Cardiac muscle cell (in vitro differentiated cells and primary cell): ENCODE results near the gene ZMAT5. TPM values are rescaled to one million over a fixed set of nuclear protein-coding genes. Genes with fewer than 3 reads are reported as not detected.

ENCODE experiments used
- DNase-seq, 2 donors: peaks; one replicate each; pipeline versions ENCODE4 v3.0.0 to v3.0.0-alpha.2; 2010 to 2017; ENCODE audit warnings: low read depth in 1 of 2, low spot score in 1 of 2
- H3K27ac ChIP-seq: fragments of 200-600 bp; sonication (generic); 2 replicates; pipeline ENCODE4 v1.5.1; 2016
- H3K27me3 ChIP-seq: fragments of 200-600 bp; sonication (generic); 2 replicates; pipeline ENCODE4 v1.6.0; 2016; ENCODE audit warnings: control low read depth
- H3K36me3 ChIP-seq: fragments of 200-600 bp; sonication (generic); 2 replicates; pipeline ENCODE4 v1.5.1; 2016; ENCODE audit warnings: control low read depth
- H3K4me1 ChIP-seq: fragments of 200-600 bp; sonication (generic); 2 replicates; pipeline ENCODE4 v1.8.1; 2017; ENCODE audit warnings: low read depth, mild to moderate bottlenecking, mixed run types
- H3K4me3 ChIP-seq: fragments of 200-600 bp; sonication (generic); 2 replicates; pipeline ENCODE4 v1.5.1; 2016; ENCODE audit warnings: mild to moderate bottlenecking
- H3K9me3 ChIP-seq: fragments of 200-600 bp; sonication (generic); 2 replicates; pipeline ENCODE4 v1.5.1; 2017; ENCODE audit warnings: low read depth, mild to moderate bottlenecking, control low read depth
- polyA plus RNA-seq: library from polyadenylated mRNA; unstranded; fragments of >200 nt; fragmentation: Nextera tagmentation; extraction: Ambion mirVana; gene quantifications from 2 replicates; pipeline ENCODE4 v1.2.1, GENCODE V29; 2016
- total RNA-seq: library from RNA; depleted of rRNA; stranded (reverse); fragments of >200 nt; gene quantifications from 2 replicates; pipeline ENCODE4 v1.2.3, GENCODE V29; 2016
- TF ChIP-seq, protein P1 (sequence below): IDR thresholded peaks from 2 replicates; pipeline ENCODE4 v1.5.1; 2012; ENCODE audit warnings: low read depth, mild to moderate bottlenecking, low read length

Gene ZMAT5
- total and polyA plus RNA-seq, 2 experiments from 2014 or later: 40.5 to 76.1 TPM

DNA sequence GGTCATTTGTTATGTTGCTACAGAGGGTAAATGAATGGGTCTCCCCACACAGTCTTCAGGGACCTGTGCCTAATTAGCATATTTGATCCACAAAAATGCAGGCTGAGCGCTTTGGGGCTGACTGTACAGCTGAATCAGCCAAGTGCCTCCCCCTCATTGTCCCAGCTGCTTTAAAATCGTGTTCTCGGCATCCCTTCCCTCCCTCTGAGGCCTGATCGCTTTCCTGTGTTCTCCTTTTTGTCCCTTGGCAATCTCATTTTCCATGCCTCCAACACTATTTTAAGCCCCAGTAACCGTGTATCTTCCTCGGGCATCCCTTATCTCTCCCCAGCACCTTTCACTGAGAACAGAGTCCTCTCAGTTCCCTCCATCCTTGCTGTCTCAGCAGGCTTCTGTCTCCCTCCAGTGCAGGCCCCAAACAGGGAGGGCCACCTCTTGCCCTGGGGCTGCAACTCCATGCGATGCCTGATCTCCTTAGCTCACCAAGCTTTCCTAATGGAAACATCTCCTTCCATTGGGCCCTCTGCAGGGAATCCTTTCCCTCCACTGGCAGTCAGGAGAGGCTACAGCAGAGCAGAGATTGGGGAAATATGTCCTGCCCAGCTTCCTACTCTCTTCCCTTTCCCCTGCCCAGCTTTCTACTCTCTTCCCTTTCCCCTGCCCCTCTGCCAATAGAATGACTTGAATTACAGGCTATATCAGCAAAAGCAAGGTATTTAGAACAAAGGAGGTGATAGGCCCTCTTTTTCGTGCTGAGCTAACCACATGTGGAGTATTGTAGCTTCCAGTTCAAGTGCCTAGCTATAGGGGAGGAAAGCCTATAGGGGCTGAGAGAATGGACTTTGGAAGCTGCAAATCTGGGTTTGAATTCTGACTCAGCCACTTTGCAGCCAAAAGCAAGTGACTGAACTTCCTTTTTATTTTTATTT lies 14.2 kb upstream of the ZMAT5 start:
- Histone ChIP-seq H3K9me3 (no peaks in the 10 kb centered on the region), H3K27ac (no peak overlapping the region)

DNA sequence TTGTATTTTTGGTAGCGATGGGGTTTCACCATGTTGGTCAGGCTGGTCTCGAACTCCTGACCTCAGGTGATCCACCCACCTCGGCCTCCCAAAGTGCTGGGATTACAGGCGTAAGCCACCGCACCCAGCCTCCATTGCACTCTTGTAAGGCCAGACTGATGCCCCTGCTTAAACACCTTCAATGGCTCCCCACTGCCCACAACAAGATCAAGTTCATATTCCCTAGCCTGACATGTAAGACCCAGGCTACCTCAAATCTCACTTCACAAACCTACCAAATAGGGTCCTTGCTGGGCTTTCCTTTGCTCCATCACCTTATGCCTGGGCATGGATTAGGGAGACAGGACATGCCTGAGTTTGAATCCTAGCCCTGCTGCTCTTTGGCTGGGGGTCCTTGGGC lies 13.4 kb upstream of the ZMAT5 start:
- DNase-seq: no peak
- Histone ChIP-seq H3K4me1 (peaks cover 3% of the 10 kb centered on the region), H3K27ac (no peak overlapping the region), H3K9me3 (no peaks in the 10 kb centered on the region), H3K36me3 (no peaks in the 10 kb centered on the region), H3K27me3 (no peaks in the 10 kb centered on the region), H3K4me3 (no peak overlapping the region)
- TF ChIP-seq, protein P1, sequence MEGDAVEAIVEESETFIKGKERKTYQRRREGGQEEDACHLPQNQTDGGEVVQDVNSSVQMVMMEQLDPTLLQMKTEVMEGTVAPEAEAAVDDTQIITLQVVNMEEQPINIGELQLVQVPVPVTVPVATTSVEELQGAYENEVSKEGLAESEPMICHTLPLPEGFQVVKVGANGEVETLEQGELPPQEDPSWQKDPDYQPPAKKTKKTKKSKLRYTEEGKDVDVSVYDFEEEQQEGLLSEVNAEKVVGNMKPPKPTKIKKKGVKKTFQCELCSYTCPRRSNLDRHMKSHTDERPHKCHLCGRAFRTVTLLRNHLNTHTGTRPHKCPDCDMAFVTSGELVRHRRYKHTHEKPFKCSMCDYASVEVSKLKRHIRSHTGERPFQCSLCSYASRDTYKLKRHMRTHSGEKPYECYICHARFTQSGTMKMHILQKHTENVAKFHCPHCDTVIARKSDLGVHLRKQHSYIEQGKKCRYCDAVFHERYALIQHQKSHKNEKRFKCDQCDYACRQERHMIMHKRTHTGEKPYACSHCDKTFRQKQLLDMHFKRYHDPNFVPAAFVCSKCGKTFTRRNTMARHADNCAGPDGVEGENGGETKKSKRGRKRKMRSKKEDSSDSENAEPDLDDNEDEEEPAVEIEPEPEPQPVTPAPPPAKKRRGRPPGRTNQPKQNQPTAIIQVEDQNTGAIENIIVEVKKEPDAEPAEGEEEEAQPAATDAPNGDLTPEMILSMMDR: no peak

More for the DNA sequence above, 14.2 kb upstream of the ZMAT5 start:
- H3K4me1 ChIP-seq: peaks cover 3% of the 10 kb centered on the region
- no peak overlapping the region for H3K4me3 ChIP-seq
- peak in 1 of 2 donors; percentile 83 for DNase-seq
- H3K36me3 ChIP-seq: no peaks in the 10 kb centered on the region
- H3K27me3 ChIP-seq: no peaks in the 10 kb centered on the region
- TF ChIP-seq, protein P1: no peak

DNA sequence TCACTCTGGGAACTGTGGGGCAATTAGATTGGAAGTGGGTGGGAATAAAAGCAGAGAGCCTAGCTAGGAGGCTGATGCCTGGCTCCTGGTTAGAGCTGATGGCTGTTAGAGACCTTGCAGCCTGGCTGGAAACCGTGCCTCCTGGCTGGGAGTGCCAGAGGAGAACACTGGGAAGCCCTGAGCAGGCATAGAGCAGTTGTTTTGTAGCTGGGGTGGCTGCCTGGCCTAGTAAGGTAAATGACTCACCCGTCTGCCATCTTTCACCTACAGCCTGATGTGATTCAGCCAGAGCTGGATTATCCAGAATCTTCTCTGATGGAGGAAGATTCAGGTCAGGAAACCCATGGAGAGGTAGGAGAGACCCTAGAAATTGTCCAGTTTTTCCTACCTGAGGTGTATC lies 6.4 kb upstream of the ZMAT5 start:
- DNase-seq: peak in 1 of 2 donors; percentile 9
- H3K27me3 ChIP-seq: no peaks in the 10 kb centered on the region
- H3K4me3 ChIP-seq: no peak overlapping the region
- TF ChIP-seq, protein P1: no peak
- H3K4me1 ChIP-seq: peaks cover 2% of the 10 kb centered on the region
- H3K27ac ChIP-seq: no peak overlapping the region
- H3K36me3 ChIP-seq: peaks cover 6% of the 10 kb centered on the region
- H3K9me3 ChIP-seq: no peaks in the 10 kb centered on the region

DNA sequence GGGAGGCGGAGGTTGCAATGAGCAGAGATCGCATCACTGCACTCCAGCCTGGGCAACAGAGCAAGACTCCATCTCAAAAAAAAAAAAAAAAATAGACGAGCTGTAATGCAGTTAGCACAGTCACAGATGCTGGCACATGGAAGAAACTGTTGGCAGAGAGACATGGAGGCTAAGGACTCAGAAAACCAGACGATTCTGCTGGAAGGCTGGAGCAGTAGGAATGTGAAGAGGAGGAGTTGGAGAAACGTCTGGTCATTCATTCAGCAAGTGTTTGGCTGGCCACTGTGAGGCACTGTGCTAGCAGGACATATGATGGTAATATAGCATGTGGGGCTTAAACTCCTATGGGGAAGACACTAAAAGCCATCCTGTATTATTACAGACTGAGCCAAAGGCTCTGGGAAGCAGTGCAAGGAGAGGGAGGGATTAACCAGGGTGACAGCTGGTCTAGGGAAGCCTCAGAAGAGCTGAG lies 5.4 kb upstream of the ZMAT5 start:
- Histone ChIP-seq H3K27me3 (no peaks in the 10 kb centered on the region), H3K36me3 (peaks cover 6% of the 10 kb centered on the region), H3K9me3 (no peaks in the 10 kb centered on the region), H3K4me3 (no peak overlapping the region), H3K4me1 (peaks cover 4% of the 10 kb centered on the region), H3K27ac (no peak overlapping the region)
- TF ChIP-seq, protein P1: peak; percentile 68
- DNase-seq: peak in 1 of 2 donors; percentile 85

DNA sequence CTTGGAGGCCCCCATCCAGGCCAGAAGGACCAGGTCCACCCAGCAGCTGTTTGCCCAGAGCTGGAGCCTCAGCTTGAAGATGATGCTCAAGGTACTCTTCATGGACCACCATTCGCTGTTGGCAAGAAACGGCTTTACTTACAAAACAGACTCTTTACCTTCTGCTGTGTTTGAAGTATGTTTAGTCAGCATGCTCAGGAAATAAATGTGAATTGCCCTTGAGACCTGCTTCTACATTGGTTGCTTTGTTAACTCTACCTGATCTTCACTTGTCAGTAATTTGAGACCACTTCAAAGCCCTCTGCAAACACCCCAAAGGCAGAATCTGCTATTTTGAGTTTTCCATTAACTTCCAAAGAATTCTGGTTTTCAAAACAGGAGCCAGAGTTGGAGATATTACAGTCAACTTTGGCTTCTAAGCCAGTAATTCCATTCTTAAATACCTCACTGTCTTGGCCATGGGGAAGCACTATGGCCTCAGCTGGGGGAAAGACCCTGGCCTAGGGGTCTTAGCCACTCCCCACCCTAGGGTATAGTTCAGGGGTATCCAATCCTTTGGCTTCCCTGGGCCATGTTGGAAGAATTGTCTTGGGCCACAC lies 3.0 kb upstream of the ZMAT5 start:
- no peaks in the 10 kb centered on the region for H3K9me3 ChIP-seq
- TF ChIP-seq, protein P1: no peak
- no peak for DNase-seq
- H3K36me3 ChIP-seq: peaks cover 6% of the 10 kb centered on the region
- no peak overlapping the region for H3K27ac ChIP-seq
- no peaks in the 10 kb centered on the region for H3K27me3 ChIP-seq
- no peak overlapping the region for H3K4me3 ChIP-seq
- H3K4me1 ChIP-seq: peaks cover 8% of the 10 kb centered on the region
